ENCODE results near the gene FAM81A.

Gene FAM81A

GRCh38 chr15:59537403-59537802 lies 99.4 kb downstream of the FAM81A start:
- peak overlapping the region; percentile 93 for H3K27ac ChIP-seq (ENCODE audit: low read length)
- no peaks in the 10 kb centered on the region for H3K79me2 ChIP-seq (ENCODE audit: low read length)
- H3K9ac ChIP-seq (ENCODE audit: low read length) = peak overlapping the region; percentile 62
- H3K4me2 ChIP-seq (ENCODE audit: low read length) = peak overlapping the region; percentile 70
- no peak overlapping the region for H2AFZ ChIP-seq (ENCODE audit: low read depth, low read length)
- H3K36me3 ChIP-seq (replicated peaks; ENCODE audit: low read depth, low read length) = no peaks in the 10 kb centered on the region
- peaks cover 84% of the 10 kb centered on the region for H3K4me1 ChIP-seq (ENCODE audit: low read length)
- no peaks in the 10 kb centered on the region for H3K9me3 ChIP-seq (ENCODE audit: insufficient read depth, low read length)
- TF ChIP-seq CTCF (IDR thresholded peaks at IDR 0.05; ENCODE audit: low read depth, low read length) (no peak), EZH2phosphoT487 (IDR thresholded peaks at IDR 0.05; ENCODE audit: low read depth) (no peak)
- peak overlapping the region; percentile 51 for H3K4me3 ChIP-seq (ENCODE audit: low read length)
- H4K20me1 ChIP-seq (ENCODE audit: insufficient read depth, low read length) = no peaks in the 10 kb centered on the region
- H3K27me3 ChIP-seq (ENCODE audit: low read depth, low read length) = no peaks in the 10 kb centered on the region

GRCh38 chr15:59538494-59538893 lies 100.5 kb downstream of the FAM81A start:
- peaks cover 85% of the 10 kb centered on the region for H3K4me1 ChIP-seq (ENCODE audit: low read length)
- no peaks in the 10 kb centered on the region for H4K20me1 ChIP-seq (ENCODE audit: insufficient read depth, low read length)
- peak overlapping the region; percentile 93 for H3K27ac ChIP-seq (ENCODE audit: low read length)
- H3K27me3 ChIP-seq (ENCODE audit: low read depth, low read length) = no peaks in the 10 kb centered on the region
- H3K9ac ChIP-seq (ENCODE audit: low read length) = no peak overlapping the region
- no peak overlapping the region for H3K4me3 ChIP-seq (ENCODE audit: low read length)
- no peak for TF ChIP-seq EZH2phosphoT487 (IDR thresholded peaks at IDR 0.05; ENCODE audit: low read depth)
- no peak for TF ChIP-seq CTCF (IDR thresholded peaks at IDR 0.05; ENCODE audit: low read depth, low read length)
- no peaks in the 10 kb centered on the region for H3K36me3 ChIP-seq (replicated peaks; ENCODE audit: low read depth, low read length)
- H3K79me2 ChIP-seq (ENCODE audit: low read length) = no peaks in the 10 kb centered on the region
- no peak overlapping the region for H2AFZ ChIP-seq (ENCODE audit: low read depth, low read length)
- H3K4me2 ChIP-seq (ENCODE audit: low read length) = no peak overlapping the region
- H3K9me3 ChIP-seq (ENCODE audit: insufficient read depth, low read length) = no peaks in the 10 kb centered on the region

- H3K9ac ChIP-seq (ENCODE audit: low read length) = no peak overlapping the region
- TF ChIP-seq CTCF (IDR thresholded peaks at IDR 0.05; ENCODE audit: low read depth, low read length) (no peak), EZH2phosphoT487 (IDR thresholded peaks at IDR 0.05; ENCODE audit: low read depth) (no peak)
- H3K9me3 ChIP-seq (ENCODE audit: insufficient read depth, low read length) = no peaks in the 10 kb centered on the region
- 0 out of 2 replicates have a peak, but pooled peaks cover 3% of the 10 kb centered on the region for H3K79me2 ChIP-seq (ENCODE audit: low read length)
- peaks cover 85% of the 10 kb centered on the region for H3K4me1 ChIP-seq (ENCODE audit: low read length)
- no peaks in the 10 kb centered on the region for H3K27me3 ChIP-seq (ENCODE audit: low read depth, low read length)
- peak overlapping the region; percentile 34; the same call in 1 of the 2 replicates for H3K27ac ChIP-seq (ENCODE audit: low read length)
- H3K4me2 ChIP-seq (ENCODE audit: low read length) = peak overlapping the region; percentile 9
- H3K4me3 ChIP-seq (ENCODE audit: low read length) = no peak overlapping the region
- no peaks in the 10 kb centered on the region for H4K20me1 ChIP-seq (ENCODE audit: insufficient read depth, low read length)
- no peak overlapping the region for H2AFZ ChIP-seq (ENCODE audit: low read depth, low read length)
- no peaks in the 10 kb centered on the region for H3K36me3 ChIP-seq (replicated peaks; ENCODE audit: low read depth, low read length)
These were observed 101.8 kb downstream of the FAM81A start for GRCh38 chr15:59539799-59540198.

- peak overlapping the region; percentile 34 for H3K27ac ChIP-seq (ENCODE audit: low read length)
- no peaks in the 10 kb centered on the region for H4K20me1 ChIP-seq (ENCODE audit: insufficient read depth, low read length)
- H3K4me1 ChIP-seq (ENCODE audit: low read length) = peaks cover 83% of the 10 kb centered on the region
- no peaks in the 10 kb centered on the region for H3K27me3 ChIP-seq (ENCODE audit: low read depth, low read length)
- H3K9ac ChIP-seq (ENCODE audit: low read length) = no peak overlapping the region
- H2AFZ ChIP-seq (ENCODE audit: low read depth, low read length) = no peak overlapping the region; the same call in 1 of the 2 replicates
- H3K9me3 ChIP-seq (ENCODE audit: insufficient read depth, low read length) = no peaks in the 10 kb centered on the region
- 0 out of 2 replicates have a peak, but pooled peaks cover 4% of the 10 kb centered on the region for H3K79me2 ChIP-seq (ENCODE audit: low read length)
- no peak overlapping the region for H3K4me3 ChIP-seq (ENCODE audit: low read length)
- peak overlapping the region; percentile 9; the same call in 1 of the 2 replicates for H3K4me2 ChIP-seq (ENCODE audit: low read length)
- TF ChIP-seq EZH2phosphoT487 (IDR thresholded peaks at IDR 0.05; ENCODE audit: low read depth) (no peak), CTCF (IDR thresholded peaks at IDR 0.05; ENCODE audit: low read depth, low read length) (no peak)
- no peaks in the 10 kb centered on the region for H3K36me3 ChIP-seq (replicated peaks; ENCODE audit: low read depth, low read length)
These were observed 102.7 kb downstream of the FAM81A start for GRCh38 chr15:59540654-59541053.

Data from OCI-LY3 (cell line).